OCI-LY1 (cell line): ENCODE results near the gene UTP4.
A peak's percentile ranks its signal among the peaks of the same experiment; 100 is the strongest.

Experiments used
- H2AFZ ChIP-seq: fragments of 200-600 bp; sonication (generic), shearing (Covaris generic); 2 replicates; pipeline ENCODE4 v1.6.0; 2014; ENCODE audit warnings: antibody characterized with exemption, mild to moderate bottlenecking, low read length
- H3F3A ChIP-seq: fragments of 200-600 bp; sonication (generic), shearing (Covaris generic); 2 replicates; pipeline ENCODE4 v1.6.0; 2014; ENCODE audit warnings: mild to moderate bottlenecking, antibody characterized with exemption, low read length, moderate library complexity; ENCODE audit not compliant: insufficient read depth
- H3K27ac ChIP-seq: fragments of 200-600 bp; sonication (generic); 2 replicates; pipeline ENCODE4 v1.5.1; 2014; ENCODE audit warnings: low read length, mixed run types, mild to moderate bottlenecking, low read depth; ENCODE audit not compliant: poor library complexity, severe bottlenecking
- H3K27me3 ChIP-seq: fragments of 200-600 bp; sonication (generic); 2 replicates; pipeline ENCODE4 v1.6.0; 2014; ENCODE audit warnings: antibody characterized with exemption, mild to moderate bottlenecking, low read length, moderate library complexity; ENCODE audit not compliant: insufficient read depth
- H3K36me3 ChIP-seq: fragments of 200-600 bp; sonication (generic); 2 replicates; pipeline ENCODE4 v1.6.1; 2014; ENCODE audit warnings: mild to moderate bottlenecking, antibody characterized with exemption, low read length, moderate library complexity, mixed read lengths; ENCODE audit not compliant: insufficient read depth
- H3K4me1 ChIP-seq: fragments of 200-600 bp; sonication (generic); 2 replicates; pipeline ENCODE4 v1.5.1; 2014; ENCODE audit warnings: mild to moderate bottlenecking, low read length, moderate library complexity; ENCODE audit not compliant: insufficient read depth, severe bottlenecking
- H3K4me2 ChIP-seq: fragments of 200-600 bp; sonication (generic), shearing (Covaris generic); 2 replicates; pipeline ENCODE4 v1.6.1; 2014; ENCODE audit warnings: low read length
- H3K4me3 ChIP-seq: fragments of 200-600 bp; sonication (generic); 2 replicates; pipeline ENCODE4 v1.5.1; 2014; ENCODE audit warnings: low read length, low read depth, mild to moderate bottlenecking, mixed read lengths; ENCODE audit not compliant: poor library complexity, severe bottlenecking
- H3K79me2 ChIP-seq: fragments of 200-600 bp; shearing (Covaris generic); 2 replicates; pipeline ENCODE4 v1.6.1; 2016; ENCODE audit warnings: mixed run types, low read length, mixed read lengths; ENCODE audit not compliant: insufficient read depth
- H3K9ac ChIP-seq: fragments of 200-600 bp; sonication (generic), shearing (Covaris generic); 2 replicates; pipeline ENCODE4 v1.6.1; 2014; ENCODE audit warnings: mild to moderate bottlenecking, low read length, mixed read lengths
- H3K9me2 ChIP-seq: fragments of 200-600 bp; sonication (generic), shearing (Covaris generic); 2 replicates; pipeline ENCODE4 v1.6.1; 2014; ENCODE audit warnings: low read depth, mild to moderate bottlenecking, low read length, mixed read lengths
- H3K9me3 ChIP-seq: fragments of 200-600 bp; shearing (Covaris generic); 2 replicates; pipeline ENCODE4 v1.6.1; 2014; ENCODE audit warnings: low read length, mixed read lengths
- H4K20me1 ChIP-seq: fragments of 200-600 bp; sonication (generic), shearing (Covaris generic); 2 replicates; pipeline ENCODE4 v1.6.0; 2016; ENCODE audit warnings: mild to moderate bottlenecking, low read length; ENCODE audit not compliant: insufficient read depth
- CTCF ChIP-seq: fragments of 200-600 bp; sonication (generic), shearing (Covaris generic); IDR thresholded peaks from 2 replicates; pipeline ENCODE4 v1.5.1; 2017; ENCODE audit warnings: mild to moderate bottlenecking, antibody characterized with exemption, low read length, moderate library complexity, mixed read lengths
- EZH2 ChIP-seq: fragments of 200-600 bp; sonication (generic), shearing (Covaris generic); IDR thresholded peaks from 2 replicates; pipeline ENCODE4 v1.8.0; 2017; ENCODE audit warnings: borderline replicate concordance, mixed run types, mild to moderate bottlenecking, antibody characterized with exemption, low read length, moderate library complexity, mixed read lengths

UTP4 gene

DNA sequence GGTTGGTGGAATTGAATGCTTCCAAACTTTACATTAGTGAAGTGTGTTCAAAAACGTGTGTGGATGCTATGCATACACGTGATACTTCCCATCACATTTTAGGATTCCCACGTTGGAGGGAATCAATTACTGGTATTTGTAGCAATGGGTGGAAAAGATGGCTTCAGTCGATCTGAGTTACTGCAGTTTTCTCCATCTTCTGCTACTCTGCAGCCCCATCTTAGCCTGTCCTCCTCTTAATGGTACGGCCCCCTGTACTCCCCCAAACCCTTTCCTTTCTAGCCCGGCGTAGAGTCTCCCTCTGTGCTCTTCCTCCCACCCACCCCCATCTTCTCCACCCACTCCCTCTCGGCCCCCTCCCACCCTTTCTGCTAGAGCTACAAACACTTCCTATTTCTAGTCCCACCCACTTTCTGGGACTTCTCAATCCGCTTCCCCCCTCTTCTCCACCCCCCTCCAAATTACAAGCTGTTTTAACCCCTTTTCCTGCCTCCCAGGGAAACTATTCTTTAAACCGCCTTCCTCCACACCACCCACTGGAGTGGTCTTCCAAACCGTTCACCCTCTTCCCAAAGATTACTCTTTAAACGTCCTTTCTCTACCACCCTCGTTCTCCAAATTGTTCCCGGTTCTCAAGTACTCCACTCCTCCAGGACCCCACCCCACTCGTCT, 1.1 kb upstream of the UTP4 start:
- peak overlapping the region; percentile 99 for H3K9ac ChIP-seq
- H3K36me3 ChIP-seq, result peaks cover 31% of the 10 kb centered on the region; the same call in 1 of the 2 replicates
- peak overlapping the region; percentile 95 for H3K4me3 ChIP-seq
- H3K27me3 ChIP-seq, result no peaks in the 10 kb centered on the region
- no peaks in the 10 kb centered on the region for H3F3A ChIP-seq
- peak overlapping the region; percentile 83 for H3K27ac ChIP-seq
- peaks cover 27% of the 10 kb centered on the region for H3K4me1 ChIP-seq
- TF ChIP-seq EZH2 (no peak), CTCF (no peak)
- peaks cover 60% of the 10 kb centered on the region for H3K79me2 ChIP-seq
- no peaks in the 10 kb centered on the region for H3K9me3 ChIP-seq
- no peaks in the 10 kb centered on the region for H3K9me2 ChIP-seq
- H3K4me2 ChIP-seq, result peak overlapping the region; percentile 90
- no peaks in the 10 kb centered on the region for H4K20me1 ChIP-seq
- no peak overlapping the region for H2AFZ ChIP-seq

- no peaks in the 10 kb centered on the region for H3K9me2 ChIP-seq
- H4K20me1 ChIP-seq, result no peaks in the 10 kb centered on the region
- H3K4me2 ChIP-seq, result peak overlapping the region; percentile 90
- H3K4me1 ChIP-seq, result peaks cover 27% of the 10 kb centered on the region
- H3K79me2 ChIP-seq, result peaks cover 64% of the 10 kb centered on the region
- peak overlapping the region; percentile 95 for H3K4me3 ChIP-seq
- no peaks in the 10 kb centered on the region for H3F3A ChIP-seq
- H3K9ac ChIP-seq, result peak overlapping the region; percentile 99
- no peaks in the 10 kb centered on the region for H3K27me3 ChIP-seq
- H3K36me3 ChIP-seq, result peaks cover 37% of the 10 kb centered on the region; the same call in 1 of the 2 replicates
- no peak overlapping the region for H2AFZ ChIP-seq
- H3K27ac ChIP-seq, result peak overlapping the region; percentile 83
- TF ChIP-seq CTCF, result no peak
- TF ChIP-seq EZH2, result no peak
- H3K9me3 ChIP-seq, result no peaks in the 10 kb centered on the region
Observed at GRCh38 chr16:69131839-69132423, 518 bp upstream of the UTP4 start.

GRCh38 chr16:69133373-69133954, 1.0 kb downstream of the UTP4 start:
- H3K27ac ChIP-seq, result no peak overlapping the region
- peaks cover 46% of the 10 kb centered on the region for H3K36me3 ChIP-seq
- H2AFZ ChIP-seq, result no peak overlapping the region
- peak overlapping the region; percentile 87 for H3K9ac ChIP-seq
- H3F3A ChIP-seq, result no peaks in the 10 kb centered on the region
- no peaks in the 10 kb centered on the region for H3K9me3 ChIP-seq
- H4K20me1 ChIP-seq, result no peaks in the 10 kb centered on the region
- no peak for TF ChIP-seq CTCF
- TF ChIP-seq EZH2, result no peak
- H3K9me2 ChIP-seq, result no peaks in the 10 kb centered on the region
- H3K4me1 ChIP-seq, result peaks cover 27% of the 10 kb centered on the region
- peak overlapping the region; percentile 87 for H3K4me2 ChIP-seq
- H3K4me3 ChIP-seq, result peak overlapping the region; percentile 95
- H3K27me3 ChIP-seq, result no peaks in the 10 kb centered on the region
- peaks cover 64% of the 10 kb centered on the region for H3K79me2 ChIP-seq
